GM10266 (cell line): Measurements from ENCODE around the gene PODXL.

Experiments used
- DNase-seq: peaks from one replicate; pipeline ENCODE4 v3.0.0; 2012; ENCODE audit errors: extremely low spot score
- CTCF ChIP-seq: IDR thresholded peaks from 2 replicates; pipeline ENCODE4 v1.5.1; 2012; ENCODE audit warnings: mild to moderate bottlenecking, low read depth; ENCODE audit not compliant: control insufficient read depth, insufficient read depth; ENCODE audit errors: missing control alignments

PODXL gene

GRCh38 chr7:131499801-131500200 is 56.6 kb downstream of the PODXL start:
- no peak for DNase-seq
- no peak for TF ChIP-seq CTCF

GRCh38 chr7:131498237-131498885 is 58.1 kb downstream of the PODXL start:
- no peak for TF ChIP-seq CTCF
- DNase-seq = no peak

- no peak for DNase-seq
- no peak for TF ChIP-seq CTCF
These were observed 59.0 kb downstream of the PODXL start for GRCh38 chr7:131497454-131497853.

GRCh38 chr7:131495669-131496498 is 60.5 kb downstream of the PODXL start:
- no peak for DNase-seq
- TF ChIP-seq CTCF = no peak

- no peak for DNase-seq
- no peak for TF ChIP-seq CTCF
These were observed 62.2 kb downstream of the PODXL start for GRCh38 chr7:131494182-131494581.

GRCh38 chr7:131493581-131493980 is 62.8 kb downstream of the PODXL start:
- no peak for DNase-seq
- no peak for TF ChIP-seq CTCF

GRCh38 chr7:131493081-131493480 is 63.3 kb downstream of the PODXL start:
- TF ChIP-seq CTCF = no peak
- DNase-seq = no peak
